ENCODE results near the gene EPHA6.
"Not testable (repeated sequence)": the region's sequence is repeated elsewhere in the genome, so short reads cannot be mapped to it uniquely, and the experiment has no call there.

EPHA6 gene

GRCh38 chr3:97464035-97464434, 649.6 kb downstream of the EPHA6 start:
- H3K4me3 ChIP-seq: no peak overlapping the region
- H3K9me3 ChIP-seq: no peaks in the 10 kb centered on the region
- no peaks in the 10 kb centered on the region for H3K27me3 ChIP-seq (ENCODE audit: low read depth)
- in situ Hi-C loops (cut with MboI; ENCODE audit: low sequenced_read_pairs): no loop called here
- peaks cover 11% of the 10 kb centered on the region for H3K4me1 ChIP-seq
- DNase-seq (ENCODE audit: low spot score in 2 of 2): peak; percentile 47 to 52
- no peaks in the 10 kb centered on the region for H3K36me3 ChIP-seq (replicated peaks)

GRCh38 chr3:97470481-97470880, 656.1 kb downstream of the EPHA6 start:
- no peaks in the 10 kb centered on the region for H3K4me1 ChIP-seq
- DNase-seq (ENCODE audit: low spot score in 2 of 2): no peak
- no peak overlapping the region for H3K4me3 ChIP-seq
- no peaks in the 10 kb centered on the region for H3K9me3 ChIP-seq
- in situ Hi-C loops (cut with MboI; ENCODE audit: low sequenced_read_pairs): no loop called here
- no peaks in the 10 kb centered on the region for H3K27me3 ChIP-seq (ENCODE audit: low read depth)
- no peaks in the 10 kb centered on the region for H3K36me3 ChIP-seq (replicated peaks)

- H3K4me3 ChIP-seq: no peak overlapping the region
Observed at GRCh38 chr3:97479740-97480139, 665.3 kb downstream of the EPHA6 start.

GRCh38 chr3:97480696-97481289, 666.4 kb downstream of the EPHA6 start:
- H3K4me1 ChIP-seq; in situ Hi-C loops (cut with MboI; ENCODE audit: low sequenced_read_pairs); H3K4me3 ChIP-seq; H3K27me3 ChIP-seq (ENCODE audit: low read depth); H3K9me3 ChIP-seq; H3K36me3 ChIP-seq (replicated peaks); DNase-seq (ENCODE audit: low spot score in 2 of 2): not testable (repeated sequence)

More at GRCh38 chr3:97479740-97480139, 665.3 kb downstream of the EPHA6 start:
- H3K4me1 ChIP-seq: no peaks in the 10 kb centered on the region
- no peaks in the 10 kb centered on the region for H3K27me3 ChIP-seq (ENCODE audit: low read depth)
- H3K9me3 ChIP-seq: no peaks in the 10 kb centered on the region
- in situ Hi-C loops (cut with MboI; ENCODE audit: low sequenced_read_pairs): no loop called here
- no peaks in the 10 kb centered on the region for H3K36me3 ChIP-seq (replicated peaks)
- no peak for DNase-seq (ENCODE audit: low spot score in 2 of 2)

- H3K36me3 ChIP-seq (replicated peaks): no peaks in the 10 kb centered on the region
- in situ Hi-C loops (cut with MboI; ENCODE audit: low sequenced_read_pairs): no loop called here
- no peaks in the 10 kb centered on the region for H3K27me3 ChIP-seq (ENCODE audit: low read depth)
- H3K4me3 ChIP-seq: no peak overlapping the region
- DNase-seq (ENCODE audit: low spot score in 2 of 2): no peak
- no peaks in the 10 kb centered on the region for H3K9me3 ChIP-seq
- peaks cover 8% of the 10 kb centered on the region for H3K4me1 ChIP-seq
Observed at GRCh38 chr3:97481416-97481815, 667.0 kb downstream of the EPHA6 start.

GRCh38 chr3:97485206-97485605, 670.8 kb downstream of the EPHA6 start:
- DNase-seq (ENCODE audit: low spot score in 2 of 2): no peak

GRCh38 chr3:97487587-97487986, 673.2 kb downstream of the EPHA6 start:
- Histone ChIP-seq H3K9me3 (no peaks in the 10 kb centered on the region), H3K36me3 (replicated peaks) (no peaks in the 10 kb centered on the region), H3K4me1 (peaks cover 28% of the 10 kb centered on the region), H3K4me3 (no peak overlapping the region), H3K27me3 (ENCODE audit: low read depth) (no peaks in the 10 kb centered on the region)
- in situ Hi-C loops (cut with MboI; ENCODE audit: low sequenced_read_pairs): no loop called here
- DNase-seq (ENCODE audit: low spot score in 2 of 2): peak in 1 of 2 experiments; percentile 79

More at GRCh38 chr3:97485206-97485605, 670.8 kb downstream of the EPHA6 start:
- in situ Hi-C loops (cut with MboI; ENCODE audit: low sequenced_read_pairs): no loop called here
- H3K4me1 ChIP-seq: peaks cover 28% of the 10 kb centered on the region
- no peaks in the 10 kb centered on the region for H3K27me3 ChIP-seq (ENCODE audit: low read depth)
- no peaks in the 10 kb centered on the region for H3K36me3 ChIP-seq (replicated peaks)
- H3K4me3 ChIP-seq: no peak overlapping the region
- H3K9me3 ChIP-seq: no peaks in the 10 kb centered on the region

- in situ Hi-C loops (cut with MboI; ENCODE audit: low sequenced_read_pairs): no loop called here
- no peak for DNase-seq (ENCODE audit: low spot score in 2 of 2)
- Histone ChIP-seq H3K4me1 (peaks cover 28% of the 10 kb centered on the region), H3K9me3 (no peaks in the 10 kb centered on the region), H3K27me3 (ENCODE audit: low read depth) (no peaks in the 10 kb centered on the region), H3K36me3 (replicated peaks) (no peaks in the 10 kb centered on the region), H3K4me3 (no peak overlapping the region)
Observed at GRCh38 chr3:97488741-97489140, 674.3 kb downstream of the EPHA6 start.

- no peaks in the 10 kb centered on the region for H3K9me3 ChIP-seq
- no peaks in the 10 kb centered on the region; the same call in 1 of the 2 replicates for H3K4me1 ChIP-seq
- no peak for DNase-seq (ENCODE audit: low spot score in 2 of 2)
- H3K4me3 ChIP-seq: no peak overlapping the region
- no peaks in the 10 kb centered on the region for H3K27me3 ChIP-seq (ENCODE audit: low read depth)
- in situ Hi-C loops (cut with MboI; ENCODE audit: low sequenced_read_pairs): no loop called here
- no peaks in the 10 kb centered on the region for H3K36me3 ChIP-seq (replicated peaks)
Observed at GRCh38 chr3:97495896-97496295, 681.5 kb downstream of the EPHA6 start.

GRCh38 chr3:97497138-97497537, 682.7 kb downstream of the EPHA6 start:
- in situ Hi-C loops (cut with MboI; ENCODE audit: low sequenced_read_pairs): no loop called here
- no peak overlapping the region for H3K4me3 ChIP-seq
- no peaks in the 10 kb centered on the region; the same call in 1 of the 2 replicates for H3K4me1 ChIP-seq
- no peaks in the 10 kb centered on the region for H3K9me3 ChIP-seq
- H3K27me3 ChIP-seq (ENCODE audit: low read depth): no peaks in the 10 kb centered on the region
- H3K36me3 ChIP-seq (replicated peaks): no peaks in the 10 kb centered on the region
- DNase-seq (ENCODE audit: low spot score in 2 of 2): no peak

- DNase-seq (ENCODE audit: low spot score in 2 of 2): no peak
- in situ Hi-C loops (cut with MboI; ENCODE audit: low sequenced_read_pairs): no loop called here
- Histone ChIP-seq H3K4me1 (no peaks in the 10 kb centered on the region), H3K9me3 (no peaks in the 10 kb centered on the region; the same call in none of the 2 replicates), H3K27me3 (ENCODE audit: low read depth) (no peaks in the 10 kb centered on the region), H3K36me3 (replicated peaks) (no peaks in the 10 kb centered on the region), H3K4me3 (no peak overlapping the region)
Observed at GRCh38 chr3:97504463-97504862, 690.1 kb downstream of the EPHA6 start.

- Histone ChIP-seq H3K4me1 (no peaks in the 10 kb centered on the region), H3K9me3 (peaks cover 4% of the 10 kb centered on the region), H3K36me3 (replicated peaks) (no peaks in the 10 kb centered on the region), H3K27me3 (ENCODE audit: low read depth) (no peaks in the 10 kb centered on the region), H3K4me3 (no peak overlapping the region)
- in situ Hi-C loops (cut with MboI; ENCODE audit: low sequenced_read_pairs): no loop called here
- peak in 1 of 2 experiments; percentile 18 for DNase-seq (ENCODE audit: low spot score in 2 of 2)
Observed at GRCh38 chr3:97510795-97511194, 696.4 kb downstream of the EPHA6 start.

- H3K27me3 ChIP-seq (ENCODE audit: low read depth): no peaks in the 10 kb centered on the region
- no peaks in the 10 kb centered on the region for H3K4me1 ChIP-seq
- peaks cover 4% of the 10 kb centered on the region for H3K9me3 ChIP-seq
- H3K36me3 ChIP-seq (replicated peaks): no peaks in the 10 kb centered on the region
- H3K4me3 ChIP-seq: no peak overlapping the region
- in situ Hi-C loops (cut with MboI; ENCODE audit: low sequenced_read_pairs): no loop called here
- DNase-seq (ENCODE audit: low spot score in 2 of 2): no peak
Observed at GRCh38 chr3:97515076-97515475, 700.7 kb downstream of the EPHA6 start.

- no peak overlapping the region for H3K4me3 ChIP-seq
- in situ Hi-C loops (cut with MboI; ENCODE audit: low sequenced_read_pairs): no loop called here
Observed at GRCh38 chr3:97530691-97531090, 716.3 kb downstream of the EPHA6 start.

GRCh38 chr3:97547573-97547972, 733.2 kb downstream of the EPHA6 start:
- H3K4me1 ChIP-seq; H3K4me3 ChIP-seq; H3K36me3 ChIP-seq (replicated peaks); H3K27me3 ChIP-seq (ENCODE audit: low read depth); in situ Hi-C loops (cut with MboI; ENCODE audit: low sequenced_read_pairs); H3K9me3 ChIP-seq: not testable (repeated sequence)
- peak in 1 of 2 experiments; percentile 12 for DNase-seq (ENCODE audit: low spot score in 2 of 2)

More at GRCh38 chr3:97530691-97531090, 716.3 kb downstream of the EPHA6 start:
- no peaks in the 10 kb centered on the region for H3K9me3 ChIP-seq
- no peak for DNase-seq (ENCODE audit: low spot score in 2 of 2)
- no peaks in the 10 kb centered on the region for H3K36me3 ChIP-seq (replicated peaks)
- H3K27me3 ChIP-seq (ENCODE audit: low read depth): no peaks in the 10 kb centered on the region
- H3K4me1 ChIP-seq: no peaks in the 10 kb centered on the region
